NCI-H1092 (cell line): ENCODE data around the gene SLC30A10.
"Not testable (repeated sequence)": the region's sequence is repeated elsewhere in the genome, so short reads cannot be mapped to it uniquely, and the experiment has no call there.

Source experiments
- DNase-seq: peaks from one replicate; lab custom pipeline; 2025; lab: John Stamatoyannopoulos, UW

SLC30A10 gene

DNA sequence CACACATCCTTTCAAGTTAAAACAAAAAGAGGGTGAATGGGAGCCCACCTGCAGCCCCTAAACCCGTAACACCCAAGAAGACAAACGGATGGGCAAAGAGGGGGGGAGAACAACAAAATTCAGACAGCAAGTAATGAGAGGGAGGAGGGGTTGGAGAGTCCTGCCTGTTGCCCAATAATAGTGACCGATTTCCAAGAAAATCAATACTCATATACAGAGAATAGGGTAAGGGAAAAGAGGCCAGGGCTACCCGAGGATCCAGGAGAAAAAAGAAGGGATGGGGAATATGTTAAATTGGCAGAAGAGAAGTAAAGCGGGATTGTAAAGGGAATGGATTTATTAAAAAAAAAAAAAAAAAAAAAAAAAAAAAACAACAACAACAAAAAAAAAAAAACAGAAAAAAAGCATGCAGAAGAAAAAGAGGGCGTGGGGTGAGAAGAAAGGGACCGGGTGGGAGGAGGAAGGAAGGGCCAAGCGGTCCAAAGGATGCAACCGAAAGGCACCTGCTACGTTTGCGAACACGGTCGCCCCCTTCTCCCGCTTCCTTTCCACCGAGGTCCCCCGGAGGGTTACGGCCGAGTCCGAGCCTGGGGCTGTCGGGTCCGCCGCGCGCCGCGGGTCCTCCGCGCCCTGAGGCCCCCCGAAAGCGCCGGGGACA lies 930 bp downstream of the SLC30A10 start:
- no peak for DNase-seq

DNA sequence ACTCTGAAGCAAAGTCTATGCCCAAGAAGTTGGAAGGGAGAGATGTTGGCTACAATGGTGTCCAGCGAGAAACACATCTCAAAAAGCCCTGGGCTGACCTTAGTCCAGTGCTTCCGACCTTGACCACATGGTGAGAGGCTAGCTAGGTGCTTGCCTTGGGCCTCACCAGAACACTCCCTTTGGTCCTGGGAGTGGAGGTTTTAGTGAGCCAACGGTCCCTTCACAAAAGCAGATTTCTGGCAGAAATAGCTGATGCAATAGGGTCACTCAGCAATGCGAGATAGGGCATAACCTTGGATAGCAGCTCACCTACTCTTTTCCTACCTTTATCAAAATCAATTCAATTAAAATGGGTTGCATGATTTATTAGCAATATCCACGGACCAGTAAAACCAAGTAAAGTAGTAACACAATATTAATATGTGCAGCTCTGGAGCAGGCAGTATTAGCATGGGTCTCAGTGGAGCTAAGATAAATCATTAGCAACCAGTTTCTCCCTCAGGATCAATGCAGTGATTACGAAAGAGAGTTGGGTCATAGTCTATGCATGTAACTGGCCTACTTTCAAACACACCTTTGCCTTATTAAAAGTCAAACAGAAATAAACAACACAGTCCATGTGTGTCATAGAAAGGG lies 1.9 kb downstream of the SLC30A10 start:
- DNase-seq: no peak

DNA sequence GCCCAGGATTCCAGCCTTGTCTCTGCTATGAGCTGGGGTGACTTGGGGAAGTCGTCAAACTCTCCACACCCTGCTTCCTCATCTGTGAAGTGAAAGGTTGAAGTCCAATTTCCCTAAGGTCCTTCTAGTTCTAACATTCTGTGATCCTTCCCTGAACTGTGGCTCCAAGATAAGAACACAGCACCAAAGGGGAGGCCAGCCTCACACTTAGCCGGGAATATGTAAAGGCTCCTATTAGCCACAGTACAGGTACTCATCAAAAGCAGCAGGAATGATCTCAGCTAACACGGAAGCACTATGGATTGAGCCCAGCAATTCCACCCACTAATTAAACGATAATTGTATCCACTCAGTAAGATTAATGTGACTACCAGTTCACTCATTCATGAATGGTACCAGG lies 4.0 kb downstream of the SLC30A10 start:
- DNase-seq: no peak

DNA sequence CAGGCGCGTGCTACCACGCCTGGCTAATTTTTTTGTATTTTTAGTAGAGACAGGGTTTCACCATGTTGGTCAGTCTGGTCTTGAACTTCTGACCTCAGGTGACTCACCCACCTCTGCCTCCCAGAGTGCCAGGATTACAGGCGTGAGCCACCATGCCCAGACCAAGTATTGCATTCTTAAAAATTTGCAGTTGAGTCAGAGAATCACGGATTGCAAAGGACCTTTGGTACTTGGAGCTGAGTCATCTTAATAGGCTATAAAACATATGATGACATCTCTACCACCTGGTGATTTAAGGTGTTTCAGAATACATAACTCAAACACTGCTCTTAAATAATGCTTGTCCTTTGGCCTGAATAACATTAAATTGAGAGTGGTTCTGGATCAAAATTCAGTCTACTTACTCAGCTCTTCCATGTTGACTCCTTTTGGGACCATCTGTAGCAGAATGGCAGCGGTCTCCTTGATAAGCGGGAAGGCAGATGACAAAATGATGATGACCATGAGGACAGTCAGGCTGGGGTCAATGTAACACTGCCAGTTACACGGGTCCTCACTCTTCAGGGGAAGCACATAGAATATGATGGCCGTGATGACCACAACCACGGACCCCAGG lies 10.4 kb downstream of the SLC30A10 start:
- DNase-seq: no peak

DNA sequence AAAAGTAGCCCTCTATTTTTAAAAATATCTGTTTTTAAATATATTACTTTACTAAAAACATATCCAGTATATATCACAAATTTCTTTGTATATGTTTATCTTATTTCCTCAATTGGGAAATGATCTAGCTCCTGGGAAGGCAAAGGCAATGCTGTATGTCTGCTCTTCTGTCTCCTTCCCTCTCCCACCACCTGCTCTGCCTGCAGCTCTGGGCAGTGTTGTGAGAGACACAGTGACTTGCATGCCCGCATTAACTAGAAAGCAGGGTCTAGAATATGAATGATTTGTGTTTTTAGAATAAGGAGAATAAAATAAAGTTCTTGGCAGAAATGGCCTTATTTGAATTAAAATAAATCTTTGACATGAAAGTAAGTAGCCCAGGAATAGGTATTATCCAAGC lies 11.1 kb downstream of the SLC30A10 start:
- DNase-seq: no peak

DNA sequence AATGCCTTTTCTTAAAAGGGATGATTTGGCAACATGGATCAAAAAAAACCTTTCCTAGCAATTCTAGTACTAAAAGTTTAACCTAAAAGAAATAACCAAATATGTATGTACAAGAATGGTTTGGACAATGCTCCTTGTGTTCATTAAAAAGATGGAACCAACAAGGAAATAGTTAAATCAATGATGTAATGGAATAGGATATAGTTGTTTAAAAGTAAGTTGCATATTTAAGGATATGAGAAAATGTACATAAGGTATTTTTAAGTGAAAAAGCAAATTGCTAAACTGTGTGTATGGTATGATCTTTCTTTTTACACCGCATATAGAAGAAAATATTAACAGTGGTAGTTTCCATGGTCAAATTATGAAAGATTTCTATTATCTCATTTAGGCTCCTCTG lies 12.1 kb downstream of the SLC30A10 start:
- DNase-seq: no peak

DNA sequence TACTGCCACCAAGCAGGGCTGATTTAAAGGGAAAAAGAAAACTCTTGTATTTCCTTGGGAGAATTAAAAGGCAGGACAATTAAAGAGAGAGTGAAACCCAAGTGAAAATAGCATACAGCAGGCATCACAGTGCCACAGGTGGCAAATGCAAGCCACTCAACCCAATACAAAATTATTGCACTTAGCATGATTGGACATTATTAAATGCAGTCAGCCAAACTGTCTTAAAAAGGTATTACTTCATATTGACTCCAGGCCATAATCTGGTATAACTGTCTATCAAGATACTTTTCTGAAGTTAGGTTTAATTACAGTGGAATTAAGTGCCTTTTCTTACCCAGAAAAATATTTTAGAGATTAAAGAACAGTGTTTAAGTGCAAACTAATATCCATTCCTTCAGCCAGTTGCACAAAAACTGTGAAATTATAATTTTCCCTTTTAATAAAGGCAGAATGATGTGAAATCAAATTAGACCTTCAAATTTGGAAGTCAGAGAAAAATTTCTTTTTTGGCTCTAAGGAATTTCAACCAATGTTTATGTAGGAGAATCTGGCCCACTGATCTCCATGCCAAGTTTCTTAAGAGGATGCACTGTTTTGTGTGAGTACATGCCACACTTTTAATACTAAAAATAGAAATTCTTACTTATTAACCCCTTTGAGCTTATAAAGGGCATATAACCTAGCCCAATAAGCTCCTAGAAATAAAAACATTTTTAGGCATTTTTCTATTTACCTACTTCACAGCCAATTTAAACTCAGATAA lies 15.2 kb downstream of the SLC30A10 start:
- no peak for DNase-seq

DNA sequence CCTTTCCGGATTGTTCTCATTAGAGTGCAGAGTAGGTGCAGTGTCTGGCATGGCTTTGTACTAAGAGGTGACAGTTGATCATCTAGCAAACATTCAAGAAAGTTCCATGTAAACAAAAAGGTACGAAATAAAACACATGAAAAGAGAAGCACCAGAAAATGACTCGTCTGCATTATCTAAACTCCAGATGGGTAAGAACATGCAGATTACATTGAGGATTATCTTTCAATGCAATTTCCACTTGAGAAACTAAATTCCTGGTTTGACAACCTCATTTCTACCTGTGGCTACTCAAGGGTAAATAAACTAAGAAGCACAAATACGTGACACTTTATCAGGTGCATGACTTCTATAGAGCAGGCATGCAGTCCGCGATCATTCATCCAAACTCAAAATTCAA lies 17.6 kb downstream of the SLC30A10 start:
- no peak for DNase-seq

DNA sequence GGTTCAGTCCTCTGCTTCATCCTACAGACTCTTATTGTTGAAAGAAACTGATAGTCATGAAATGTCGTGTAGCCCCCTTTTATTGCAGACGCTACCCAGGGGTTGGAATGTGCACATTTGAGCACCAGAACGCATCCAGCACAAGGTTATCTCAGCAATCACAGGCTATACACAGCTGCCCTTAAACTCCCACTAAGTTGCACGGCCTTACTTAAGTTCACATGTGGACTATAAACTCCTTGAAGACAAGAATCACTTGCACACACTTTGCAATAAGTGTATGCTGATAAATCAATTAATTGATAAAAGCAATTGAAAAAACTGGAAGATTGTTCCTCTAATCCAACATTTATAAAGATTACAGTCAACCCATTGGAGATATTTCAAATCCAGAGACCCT lies 18.9 kb downstream of the SLC30A10 start:
- no peak for DNase-seq

DNA sequence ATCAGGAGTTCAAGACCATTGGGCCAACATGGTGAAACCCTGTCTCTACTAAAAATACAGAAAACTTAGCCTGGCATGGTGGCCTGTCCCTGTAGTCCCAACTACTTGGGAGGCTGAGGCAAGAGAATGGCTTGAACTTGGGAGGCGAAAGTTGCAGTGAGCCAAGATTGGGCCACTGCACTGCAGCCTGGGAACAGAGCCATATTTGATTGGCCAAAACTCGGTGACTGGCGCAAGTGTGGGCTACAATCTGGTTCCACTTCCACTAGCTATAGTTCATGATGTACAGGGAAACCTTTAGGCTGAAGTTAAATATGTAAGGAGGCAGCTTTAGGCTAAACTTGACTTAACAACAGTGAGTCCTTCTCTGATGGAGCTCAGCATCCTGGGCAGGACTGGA lies 20.2 kb downstream of the SLC30A10 start:
- no peak for DNase-seq

DNA sequence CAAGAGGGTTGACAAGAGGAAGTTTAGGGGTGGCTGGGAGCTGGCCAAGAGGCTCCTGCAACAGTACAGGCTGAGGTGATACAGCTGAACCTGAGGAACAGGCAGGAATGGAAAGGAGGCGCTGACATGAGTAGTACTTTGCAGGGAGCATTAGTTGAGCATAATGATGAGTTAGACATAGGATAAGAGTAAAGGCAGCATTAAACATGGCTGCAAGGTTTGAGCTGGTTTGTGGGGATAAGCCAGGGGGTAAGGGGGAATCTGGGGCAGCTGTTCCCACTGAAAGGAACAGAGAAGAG lies 20.6 kb downstream of the SLC30A10 start:
- DNase-seq: no peak

DNA sequence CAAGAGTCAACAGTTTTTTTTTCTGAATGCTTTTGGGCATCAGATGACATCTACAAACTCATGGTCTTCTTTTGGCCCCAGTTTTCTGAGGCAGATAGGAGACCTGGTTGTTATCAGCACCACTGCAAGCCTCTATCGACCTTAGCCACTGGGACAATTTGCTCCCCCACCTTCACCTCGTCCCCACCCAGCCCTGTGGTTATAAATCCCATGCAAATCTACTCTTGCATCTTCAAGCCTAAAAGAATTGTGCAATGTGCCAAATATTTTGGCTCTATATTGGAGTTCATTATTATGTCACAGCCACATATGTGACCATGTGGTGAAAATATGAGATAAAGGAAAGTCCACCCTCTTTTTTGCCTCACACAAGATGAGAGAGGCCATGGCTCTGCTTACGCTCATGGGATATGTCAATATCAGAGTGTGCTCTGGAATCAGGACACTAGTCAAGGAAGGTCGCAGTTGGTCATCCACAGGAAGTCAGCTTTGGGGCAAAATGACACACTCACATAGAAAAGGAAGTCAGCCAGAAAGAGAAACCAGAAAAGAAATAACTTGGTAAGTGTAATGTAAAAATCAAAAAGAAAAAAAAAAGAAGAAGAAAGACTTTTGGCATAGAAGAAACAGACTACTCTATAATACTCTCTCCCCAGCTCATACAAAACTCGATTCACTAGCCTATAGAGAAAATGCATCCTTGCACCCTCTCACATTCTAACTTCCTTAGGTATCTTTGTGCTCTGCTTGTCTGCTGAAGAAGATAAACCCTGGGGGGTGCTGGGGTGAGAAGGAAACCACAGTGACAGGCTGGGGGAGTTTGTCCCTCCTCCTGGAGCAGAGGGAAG lies 21.2 kb downstream of the SLC30A10 start:
- no peak for DNase-seq

DNA sequence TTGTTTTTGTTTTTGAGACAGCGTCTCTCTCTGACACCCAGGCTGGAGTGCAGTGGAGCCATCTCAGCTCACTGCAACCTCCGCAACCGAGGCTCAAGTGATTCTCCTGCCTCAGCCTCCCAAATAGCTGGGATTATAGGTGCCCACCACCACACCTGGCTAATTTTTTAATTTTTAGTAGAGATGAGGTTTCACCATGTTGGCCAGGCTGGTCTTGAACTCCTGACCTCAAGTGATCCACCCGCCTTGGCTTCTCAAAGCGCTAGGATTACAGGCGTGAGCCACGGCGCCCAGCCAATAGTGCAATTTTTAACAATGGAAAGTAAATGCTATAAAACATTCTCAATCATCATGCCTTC lies 21.8 kb downstream of the SLC30A10 start:
- not testable (repeated sequence) for DNase-seq

DNA sequence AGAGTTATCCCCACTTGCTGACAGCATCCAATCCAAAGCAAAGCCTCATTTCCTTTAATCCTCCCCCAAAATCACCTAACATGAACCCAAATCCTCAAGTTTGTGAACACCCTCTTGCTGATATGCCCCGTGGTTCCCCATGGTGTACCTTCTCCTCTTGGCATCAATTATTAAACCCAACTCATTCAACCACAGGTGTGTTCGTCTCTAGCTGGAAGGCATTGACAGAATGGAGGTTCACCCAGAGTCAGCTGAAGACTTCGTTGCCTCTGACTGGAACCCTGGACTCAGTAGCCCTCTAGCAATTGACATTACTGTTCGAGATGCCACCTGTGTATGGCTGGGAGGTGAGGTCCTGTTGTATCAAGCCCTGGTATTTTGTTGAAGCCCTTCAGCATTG lies 22.8 kb downstream of the SLC30A10 start:
- DNase-seq: no peak

DNA sequence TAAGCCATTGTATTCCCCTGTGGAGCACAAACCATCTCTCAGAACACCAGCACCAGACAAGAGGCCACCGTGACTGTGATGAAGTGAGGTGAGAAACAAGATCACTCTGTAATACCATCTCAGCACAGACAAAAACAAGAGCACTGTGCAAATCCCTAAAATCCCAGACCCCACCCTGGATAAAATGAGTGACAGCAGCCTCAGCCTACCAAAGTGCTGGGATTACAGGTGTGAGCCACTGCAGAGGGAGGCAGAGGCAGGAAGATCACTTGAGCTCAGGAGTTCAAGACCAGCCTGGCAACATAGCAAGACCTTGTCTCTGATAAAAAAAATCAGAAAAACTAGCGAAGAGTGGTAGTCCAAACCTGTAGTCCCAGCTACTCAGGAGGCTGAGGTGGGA lies 23.4 kb downstream of the SLC30A10 start:
- DNase-seq: no peak

DNA sequence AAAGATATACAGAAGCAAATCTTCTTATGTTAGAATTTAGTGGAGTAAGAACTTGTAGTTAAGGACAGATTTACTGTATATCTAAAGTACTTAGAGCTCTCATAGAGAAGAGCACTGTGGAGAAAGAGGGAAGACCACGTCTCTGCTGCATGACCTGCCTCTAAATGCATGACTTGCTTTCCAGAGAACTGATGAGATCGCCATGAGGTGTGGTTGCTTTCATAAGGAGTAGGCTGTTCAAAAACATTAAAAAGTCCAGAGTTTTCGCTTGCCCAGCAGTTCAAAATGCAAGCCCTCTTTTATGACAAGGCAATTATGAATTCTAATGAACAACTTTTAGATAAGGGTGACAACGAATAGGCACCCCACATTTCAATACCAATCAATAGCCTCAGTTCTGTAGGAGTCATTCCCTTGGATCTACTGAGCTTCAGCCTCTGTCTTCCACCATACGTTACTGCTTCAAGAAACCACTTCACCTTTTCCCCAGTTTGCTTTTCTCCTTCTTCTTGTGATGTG lies 24.9 kb downstream of the SLC30A10 start:
- no peak for DNase-seq

DNA sequence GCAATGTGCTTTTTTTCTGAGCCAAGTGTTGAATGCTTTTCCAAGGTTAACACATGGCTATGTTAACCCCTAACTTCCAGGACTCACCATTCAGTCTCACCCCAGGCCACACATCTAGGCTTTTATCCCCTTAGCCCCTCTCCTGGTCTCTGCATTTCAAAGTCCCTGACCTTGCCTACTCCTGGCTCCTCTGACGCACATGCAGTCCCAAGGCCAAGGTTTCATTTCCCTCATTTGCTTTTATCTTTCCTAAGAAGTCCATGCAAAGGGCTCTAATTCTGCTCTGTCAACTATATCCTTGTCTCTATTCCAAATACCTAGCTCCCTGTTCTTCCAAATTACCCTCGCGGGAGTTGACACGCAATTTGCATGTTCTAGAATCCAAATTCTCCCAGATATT lies 25.4 kb downstream of the SLC30A10 start:
- DNase-seq: no peak

DNA sequence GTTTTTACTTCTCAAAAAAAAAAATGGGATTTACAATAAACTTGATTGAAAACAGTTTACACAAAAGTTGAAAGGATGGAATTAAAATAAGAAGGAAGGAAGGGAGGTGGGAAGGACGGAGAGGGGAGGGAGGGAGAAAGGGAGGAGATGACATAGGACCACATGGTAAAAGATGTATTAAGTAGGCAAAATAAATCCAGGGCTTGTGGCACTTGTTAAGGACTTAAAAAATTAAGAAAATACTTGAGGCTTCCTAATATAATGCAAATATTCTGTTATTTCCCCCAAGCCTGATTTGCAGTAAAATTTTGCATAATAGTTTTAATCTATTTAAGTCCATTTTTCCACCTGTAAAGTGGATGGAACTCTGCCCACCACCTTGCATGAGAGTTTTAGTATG lies 27.5 kb downstream of the SLC30A10 start:
- no peak for DNase-seq

DNA sequence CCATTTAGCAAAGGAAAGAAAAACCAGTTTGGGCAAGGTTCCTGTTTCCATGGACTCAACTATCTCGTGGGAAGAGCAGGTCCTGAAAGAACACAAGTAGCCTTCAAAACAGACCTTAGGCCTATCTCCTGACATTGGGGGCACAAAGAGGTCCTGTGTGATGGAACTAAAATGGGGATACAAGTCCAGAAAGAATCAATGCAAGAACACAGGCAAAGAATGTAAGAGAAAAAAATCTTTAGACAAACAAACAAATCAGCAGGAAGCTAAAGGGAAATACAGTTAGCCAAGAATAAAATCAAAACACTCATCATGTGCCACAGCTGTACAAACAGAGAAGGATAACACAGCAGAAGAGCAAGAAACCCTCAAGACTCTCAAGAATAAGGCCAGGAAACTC lies 28.2 kb downstream of the SLC30A10 start:
- no peak for DNase-seq

DNA sequence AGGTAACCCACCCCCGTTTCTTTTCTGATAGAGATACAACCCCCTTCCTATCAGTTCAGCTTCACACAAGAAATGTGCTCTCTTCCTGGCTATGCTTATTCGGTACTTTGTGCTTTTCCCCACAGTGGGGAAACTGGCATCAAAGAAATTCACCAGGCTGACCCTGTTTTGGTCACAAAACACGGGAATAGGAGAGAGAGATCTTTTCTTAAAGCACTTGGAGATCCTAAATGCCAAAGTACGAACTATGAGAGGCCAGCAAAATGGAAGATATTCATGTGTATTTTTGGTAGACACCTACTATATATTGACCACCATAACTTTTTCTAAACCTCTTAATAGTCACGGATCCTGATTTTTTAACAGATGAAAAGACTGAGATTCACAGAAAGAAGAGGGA lies 30.0 kb downstream of the SLC30A10 start:
- DNase-seq: no peak

DNA sequence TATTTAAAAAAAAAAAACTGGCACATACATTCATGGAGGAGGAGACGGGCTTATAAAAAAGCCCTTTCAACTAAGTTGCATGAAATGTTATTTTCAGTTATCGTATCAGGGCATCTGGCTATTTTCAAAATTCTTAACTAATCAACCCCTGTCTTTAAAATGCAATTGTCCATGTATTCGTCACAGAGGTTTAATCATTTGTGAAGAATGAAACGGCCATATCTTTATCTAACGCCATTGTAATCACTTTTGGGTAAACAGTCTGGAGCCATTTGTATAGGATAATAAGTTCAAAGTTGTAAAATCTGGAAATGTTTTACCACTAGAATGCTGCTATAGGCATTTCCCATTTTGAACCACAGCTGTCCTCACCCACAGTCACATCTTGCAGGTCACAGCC lies 30.4 kb downstream of the SLC30A10 start:
- DNase-seq: no peak

DNA sequence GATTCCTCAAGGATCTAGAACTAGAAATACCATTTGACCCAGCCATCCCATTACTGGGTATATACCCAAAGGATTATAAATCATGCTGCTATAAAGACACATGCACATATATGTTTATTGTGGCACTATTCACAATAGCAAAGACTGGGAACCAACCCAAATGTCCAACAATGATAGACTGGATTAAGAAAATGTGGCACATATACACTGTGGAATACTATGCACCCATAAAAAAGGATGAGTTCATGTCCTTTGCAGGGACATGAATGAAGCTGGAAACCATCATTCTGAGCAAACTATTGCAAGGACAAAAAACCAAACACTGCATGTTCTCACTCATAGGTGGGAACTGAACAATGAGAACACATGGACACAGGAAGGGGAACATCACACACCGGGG lies 36.1 kb downstream of the SLC30A10 start:
- not testable (repeated sequence) for DNase-seq
